ENCODE measurements around the gene TAS2R14.

The TAS2R14 gene

GRCh38 chr12:10939163-10939562 is at the start of gene TAS2R14:
TSS of gene TAS2R14 (minus strand) at chr12:10939263. CDS start at chr12:10939207, 56 bp downstream.
- no peak for DNase-seq

DNA sequence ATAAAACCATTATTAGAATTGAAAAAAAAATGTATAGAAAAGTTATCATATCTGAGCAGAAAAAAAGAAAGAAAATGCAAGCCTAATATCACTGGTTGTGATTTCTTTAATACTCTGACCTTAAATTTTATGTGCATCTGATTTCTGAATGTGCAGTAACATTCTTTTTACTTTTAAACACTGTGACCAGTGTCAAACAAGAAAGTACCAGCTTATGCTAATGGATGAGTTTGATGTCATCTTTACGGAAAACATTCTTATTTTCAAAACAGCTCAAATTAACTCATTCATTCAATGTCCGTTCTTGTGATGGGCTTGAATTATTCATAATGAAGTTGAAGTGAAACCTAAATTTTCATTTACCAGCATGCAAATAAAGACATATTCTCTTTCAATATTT is 47.7 kb upstream of the TAS2R14 start, which contains the start of gene TAS2R50:
TSS of gene TAS2R50 (minus strand) at position 101 of the 400 bp plus-strand sequence. CDS start at position 49, 52 bp downstream.
- DNase-seq, result no peak

DNA sequence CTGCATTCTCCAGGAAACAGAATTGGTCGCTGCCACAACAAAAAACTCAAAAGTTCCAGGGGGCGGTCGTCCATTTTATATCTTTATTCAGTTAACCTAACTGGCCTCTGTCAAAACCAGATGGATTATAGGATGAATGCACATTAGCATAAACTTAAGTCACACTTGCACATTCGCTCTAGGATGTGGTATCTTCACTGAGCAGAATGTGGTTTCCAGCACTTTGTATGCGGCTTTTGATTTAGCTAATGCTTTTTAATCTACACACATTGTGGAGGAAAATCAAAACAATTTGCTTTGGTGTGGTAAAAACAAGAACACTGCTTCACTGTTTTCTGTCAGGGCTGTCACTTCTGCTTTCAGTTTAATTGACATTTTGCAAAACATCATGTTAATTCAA is 43.2 kb upstream of the TAS2R14 start:
- no peak for DNase-seq

GRCh38 chr12:10974965-10975364 is 35.9 kb upstream of the TAS2R14 start:
- no peak for DNase-seq

- no peak for DNase-seq
These were observed 29.8 kb upstream of the TAS2R14 start for GRCh38 chr12:10968765-10969456.

- DNase-seq, result no peak
These were observed 28.3 kb upstream of the TAS2R14 start for GRCh38 chr12:10967409-10967808.

- DNase-seq, result no peak
These were observed 27.3 kb upstream of the TAS2R14 start for GRCh38 chr12:10966314-10966713.

- DNase-seq, result no peak
These were observed 26.4 kb upstream of the TAS2R14 start for GRCh38 chr12:10965476-10965875.

GRCh38 chr12:10960211-10960610 is 21.1 kb upstream of the TAS2R14 start:
- no peak for DNase-seq

- no peak for DNase-seq
These were observed 20.7 kb upstream of the TAS2R14 start for GRCh38 chr12:10959804-10960203.

- no peak for DNase-seq
These were observed 18.7 kb upstream of the TAS2R14 start for GRCh38 chr12:10957741-10958140.

- no peak for DNase-seq
These were observed 17.0 kb upstream of the TAS2R14 start for GRCh38 chr12:10956085-10956484.

- no peak for DNase-seq
These were observed 13.6 kb upstream of the TAS2R14 start for GRCh38 chr12:10952645-10953044.

DNA sequence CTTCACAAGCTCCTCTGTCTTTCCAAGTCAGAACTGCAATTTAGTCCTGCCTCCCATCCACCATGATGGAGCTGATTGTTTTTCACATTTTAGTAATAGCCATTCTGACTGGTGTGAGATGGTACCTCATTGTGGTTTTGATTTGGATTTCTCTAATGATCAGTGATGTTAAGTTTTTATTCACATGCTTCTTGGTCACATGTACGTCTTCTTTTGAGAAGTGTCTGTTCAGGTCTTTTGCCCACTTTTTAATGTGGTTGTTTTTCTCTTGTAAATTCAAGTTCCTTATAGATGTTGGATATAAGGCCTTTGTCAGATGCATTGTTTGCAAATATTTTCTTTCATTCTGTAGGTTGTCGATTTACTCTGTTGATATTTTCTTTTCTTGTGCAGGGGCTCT is 4.1 kb upstream of the TAS2R14 start:
- no peak for DNase-seq

DNA sequence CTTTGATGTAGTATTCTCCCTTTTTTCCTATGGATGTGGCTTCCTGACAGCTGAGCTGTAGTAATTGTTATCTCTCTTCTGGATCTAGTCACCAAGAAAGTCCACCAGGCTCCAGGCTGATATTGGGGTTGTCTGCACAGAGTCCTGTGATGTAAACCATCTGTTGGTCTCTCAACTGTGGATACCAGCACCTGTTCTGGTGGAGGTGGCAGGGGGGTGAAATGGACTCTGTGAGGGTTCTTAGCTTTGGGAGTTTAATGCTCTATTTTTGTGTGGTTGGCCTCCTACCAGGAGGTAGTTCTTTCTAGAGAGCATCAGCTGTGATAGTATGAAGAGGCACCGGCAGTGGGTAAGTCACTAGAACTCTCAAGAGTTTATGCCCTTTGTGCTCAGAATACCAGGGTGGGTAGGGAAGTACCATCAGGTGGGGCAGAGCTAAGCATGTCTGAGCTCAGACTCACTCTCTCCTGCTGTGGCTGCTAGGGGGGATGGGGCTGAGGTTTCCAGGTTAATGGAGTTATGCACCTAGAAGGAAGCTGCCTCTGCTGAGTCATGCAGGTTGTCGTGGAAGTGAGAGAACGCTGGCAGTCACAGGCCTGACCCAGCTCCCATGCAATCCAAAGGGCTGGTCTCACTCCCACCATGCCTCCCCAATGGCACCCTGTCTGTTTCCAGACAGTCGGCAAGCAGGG is 3.0 kb upstream of the TAS2R14 start:
- DNase-seq, result no peak

DNA sequence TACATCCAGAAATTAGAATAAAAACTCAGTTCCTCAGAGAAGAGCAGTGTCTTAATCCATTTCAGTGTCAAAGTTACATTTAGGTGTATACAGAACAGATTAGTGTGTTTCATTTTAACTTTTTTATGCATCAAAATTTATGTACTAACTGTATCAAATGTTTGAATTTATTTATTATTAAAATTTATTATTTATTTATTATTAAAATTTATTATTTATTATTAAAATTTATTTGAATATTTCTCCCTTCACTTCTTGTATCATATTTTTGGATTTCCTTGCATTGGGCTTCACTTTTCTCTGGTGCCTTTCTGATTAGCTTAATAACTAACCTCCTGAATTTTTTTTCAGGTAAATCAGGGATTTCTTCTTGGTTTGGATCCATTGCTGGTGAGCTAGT is 2.3 kb upstream of the TAS2R14 start:
- no peak for DNase-seq

DNA sequence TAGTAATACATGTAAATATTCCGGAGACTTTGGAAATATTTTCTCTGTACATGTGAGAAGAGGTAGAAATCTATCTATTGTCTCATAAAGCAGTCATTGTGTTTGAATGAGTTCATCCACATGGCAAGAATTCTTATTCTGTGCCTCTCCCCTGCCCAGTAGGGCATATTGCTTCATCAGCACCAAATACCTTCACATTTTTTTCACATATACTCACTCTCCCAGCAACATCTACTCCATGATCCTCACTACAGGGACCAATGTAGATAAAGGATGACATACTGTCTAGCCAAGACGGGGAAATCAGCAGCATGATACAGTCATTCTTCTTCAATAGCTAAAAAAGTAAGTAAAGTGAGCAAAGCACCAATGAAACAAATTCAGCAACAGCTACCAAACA is 1.3 kb upstream of the TAS2R14 start:
- no peak for DNase-seq

DNA sequence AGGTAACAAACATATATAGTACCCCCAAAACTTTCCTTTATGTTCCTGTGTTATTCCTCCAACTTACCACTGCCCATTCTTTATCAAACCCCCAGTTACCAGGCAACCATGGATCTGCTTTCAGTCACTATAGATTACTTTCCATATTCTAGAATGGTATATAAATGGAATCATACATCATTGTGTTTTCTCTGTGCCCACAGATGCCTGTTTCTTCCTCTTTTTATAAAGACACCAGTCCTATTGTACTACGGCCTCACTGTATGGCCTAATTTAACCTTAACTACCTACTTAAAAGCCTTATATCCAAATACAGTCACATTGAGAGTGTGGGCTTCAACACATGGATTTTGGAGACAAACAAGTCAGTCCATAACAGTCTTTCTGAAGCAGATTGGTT is 2.6 kb downstream of the TAS2R14 start:
- DNase-seq, result no peak

GRCh38 chr12:10928746-10929286 is 10.2 kb downstream of the TAS2R14 start, which contains the start of gene PRH2:
TSS of gene PRH2 (plus strand) at chr12:10929236. CDS start at chr12:10929274, 38 bp downstream.
- DNase-seq, result no peak

GRCh38 chr12:10926269-10926668 is 12.8 kb downstream of the TAS2R14 start:
- no peak for DNase-seq

- no peak for DNase-seq
These were observed 19.3 kb downstream of the TAS2R14 start for GRCh38 chr12:10919809-10920208.

- DNase-seq, result no peak
These were observed 28.7 kb downstream of the TAS2R14 start for GRCh38 chr12:10910380-10910779.

DNA sequence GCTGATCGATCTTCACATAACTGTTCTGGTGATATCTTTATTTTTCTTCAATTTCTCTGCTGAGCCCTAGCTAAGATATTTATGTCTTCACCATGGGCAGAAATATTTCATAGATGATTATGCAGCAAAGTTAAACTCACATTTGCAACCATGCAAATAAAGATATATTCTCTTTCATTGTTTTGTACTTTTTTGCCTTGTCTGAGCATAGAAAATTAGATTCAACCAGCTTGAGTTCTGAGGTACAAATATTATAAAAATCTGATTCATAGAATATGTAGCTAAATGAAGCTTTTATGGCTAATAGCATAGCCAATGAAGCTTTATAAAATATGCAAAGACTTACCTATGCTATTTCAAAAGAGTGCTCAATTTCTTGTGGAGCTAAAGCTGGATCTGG is 29.6 kb downstream of the TAS2R14 start, which contains the start of gene TAS2R13:
TSS of gene TAS2R13 (minus strand) at position 101 of the 400 bp plus-strand sequence. CDS start 264 bp downstream, outside the sequence.
- no peak for DNase-seq

- DNase-seq, result no peak
These were observed 34.4 kb downstream of the TAS2R14 start for GRCh38 chr12:10904686-10905085.
